ENCODE measurements around the gene GAS2. TPM values are rescaled to one million over a fixed set of nuclear protein-coding genes. Genes with fewer than 3 reads are reported as not detected.

Gene GAS2
- total RNA-seq, 2 donors from 2014 or later = 1.6 to 2.3 TPM

DNA sequence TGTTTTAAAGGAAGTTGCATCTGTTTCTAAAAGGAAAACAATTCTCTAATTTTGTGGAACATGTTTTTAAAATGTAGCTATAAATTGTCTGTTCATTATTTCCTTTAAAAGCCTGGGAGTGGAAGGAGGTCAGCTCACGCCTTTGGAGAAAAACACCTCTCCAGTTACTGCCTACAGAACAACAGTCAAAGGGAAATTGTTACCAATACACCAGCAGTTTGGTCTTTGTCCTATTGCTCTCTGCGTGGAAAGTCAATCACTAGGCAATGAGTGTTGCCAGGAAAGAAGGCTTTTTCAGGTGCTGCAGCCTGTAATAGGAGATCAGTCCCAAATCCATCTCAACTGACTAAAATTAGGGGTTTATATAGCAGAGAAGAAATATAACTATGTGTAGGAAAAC, 141.0 kb downstream of the GAS2 start:
- TF ChIP-seq CTCF (IDR thresholded peaks at IDR 0.05) = no peak
- intact Hi-C loops (cut with DNase I) = no loop called here
- no peaks in the 10 kb centered on the region for H3K27me3 ChIP-seq

DNA sequence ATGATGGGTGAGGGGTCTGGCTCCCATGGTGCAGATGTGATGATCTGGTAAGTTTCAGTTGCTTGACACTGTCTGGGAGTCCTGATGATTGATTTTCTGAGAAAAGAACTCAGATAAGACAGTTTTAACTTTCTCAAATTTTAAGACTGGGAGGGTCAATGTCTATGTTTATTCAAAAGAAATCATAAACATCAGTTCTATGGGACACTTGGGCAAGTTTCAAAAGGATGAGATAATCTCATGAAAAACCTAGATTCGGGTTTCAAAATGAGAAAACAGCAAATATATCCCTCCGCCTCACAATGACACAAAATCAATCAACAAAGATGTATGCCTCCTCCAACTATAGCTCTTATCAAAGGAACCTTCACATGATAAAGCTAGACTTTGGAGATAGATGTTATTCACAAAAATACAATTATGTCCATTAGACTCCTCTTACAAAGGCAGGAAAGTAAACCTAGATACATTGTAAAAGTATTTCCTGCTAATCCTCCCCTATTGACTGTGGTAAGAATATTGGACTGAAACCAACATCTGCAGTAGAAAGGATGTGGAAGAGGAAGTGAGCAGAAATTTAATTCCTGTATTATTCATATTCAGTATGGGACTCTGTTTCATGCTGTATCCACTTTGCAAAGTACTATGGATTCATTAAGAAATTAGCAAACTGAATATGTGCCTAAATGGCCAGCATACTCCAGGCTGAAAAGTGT, 141.6 kb downstream of the GAS2 start:
- no peak for DNase-seq
- TF ChIP-seq CTCF (IDR thresholded peaks at IDR 0.05) = no peak
- no peaks in the 10 kb centered on the region for H3K4me1 ChIP-seq
- intact Hi-C loops (cut with DNase I) = no loop called here
- H3K9ac ChIP-seq (ENCODE audit: low read depth in 2 of 2, low read length in 2 of 2) = no peak overlapping the region
- H3K4me3 ChIP-seq = no peak overlapping the region
- H3K27ac ChIP-seq = no peak overlapping the region
- no peaks in the 10 kb centered on the region for H3K9me3 ChIP-seq
- H3K27me3 ChIP-seq = no peaks in the 10 kb centered on the region
- no peaks in the 10 kb centered on the region for H3K36me3 ChIP-seq

More for the DNA sequence above, 141.0 kb downstream of the GAS2 start:
- H3K4me3 ChIP-seq = no peak overlapping the region
- no peaks in the 10 kb centered on the region for H3K9me3 ChIP-seq
- no peak overlapping the region for H3K27ac ChIP-seq
- H3K9ac ChIP-seq (ENCODE audit: low read depth in 2 of 2, low read length in 2 of 2) = no peak overlapping the region
- no peaks in the 10 kb centered on the region for H3K36me3 ChIP-seq
- DNase-seq = no peak
- H3K4me1 ChIP-seq = no peaks in the 10 kb centered on the region

DNA sequence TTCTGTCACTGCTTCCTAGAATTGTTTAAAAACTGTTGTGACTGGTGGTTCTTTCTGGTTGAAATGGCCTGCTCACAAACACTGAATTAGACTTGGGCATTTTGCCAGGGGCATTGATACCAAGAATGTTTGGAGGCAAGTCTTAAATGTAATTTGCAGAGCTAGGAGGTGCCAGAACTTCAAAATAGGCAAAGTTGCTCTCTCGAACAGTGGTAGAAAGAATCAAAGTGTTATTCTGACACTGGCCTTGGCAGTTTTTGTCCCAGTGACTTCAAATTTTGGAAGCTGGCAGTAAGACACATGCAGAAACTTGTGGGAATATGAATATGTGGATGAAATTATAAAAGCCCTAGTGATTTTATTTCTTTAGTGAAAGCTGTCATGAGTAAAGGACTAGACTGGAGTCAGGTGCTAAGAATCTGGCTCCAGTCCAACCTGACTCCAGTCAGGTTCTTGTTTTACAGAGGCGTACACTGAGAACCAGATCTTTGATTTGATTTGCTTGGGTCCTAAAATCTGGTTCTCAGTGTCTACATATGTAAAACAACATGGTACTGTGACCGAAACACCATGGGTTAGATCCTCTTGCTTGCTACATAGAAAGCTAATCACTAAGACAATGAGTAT, 142.3 kb downstream of the GAS2 start:
- no peak overlapping the region for H3K27ac ChIP-seq
- H3K36me3 ChIP-seq = no peaks in the 10 kb centered on the region
- no peaks in the 10 kb centered on the region for H3K9me3 ChIP-seq
- H3K4me3 ChIP-seq = no peak overlapping the region
- intact Hi-C loops (cut with DNase I) = no loop called here
- H3K9ac ChIP-seq (ENCODE audit: low read depth in 2 of 2, low read length in 2 of 2) = no peak overlapping the region
- DNase-seq = no peak
- no peaks in the 10 kb centered on the region for H3K4me1 ChIP-seq
- no peak for TF ChIP-seq CTCF (IDR thresholded peaks at IDR 0.05)
- H3K27me3 ChIP-seq = no peaks in the 10 kb centered on the region

DNA sequence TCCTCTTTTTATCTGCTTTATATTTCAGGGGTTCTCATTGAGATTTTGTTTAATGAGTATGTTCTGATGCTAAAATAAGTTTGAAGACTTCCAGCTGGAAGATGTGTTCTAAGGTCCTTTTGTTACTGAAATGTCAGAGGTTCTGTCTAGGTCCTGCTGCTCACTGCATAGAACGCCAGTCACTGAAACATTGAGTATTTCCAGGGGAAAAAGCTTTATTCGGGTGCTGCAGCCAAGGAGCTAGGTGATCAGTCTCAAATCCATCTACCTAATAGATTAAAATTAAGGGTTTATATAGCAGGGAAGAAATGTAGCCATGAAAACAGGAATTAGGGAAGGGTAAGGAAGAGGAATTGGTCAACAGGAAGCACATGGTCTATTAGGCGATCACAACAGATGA, 143.5 kb downstream of the GAS2 start:
- no peak for DNase-seq
- Histone ChIP-seq H3K4me1 (no peaks in the 10 kb centered on the region), H3K9ac (ENCODE audit: low read depth in 2 of 2, low read length in 2 of 2) (no peak overlapping the region), H3K27ac (no peak overlapping the region), H3K36me3 (no peaks in the 10 kb centered on the region), H3K9me3 (no peaks in the 10 kb centered on the region), H3K4me3 (no peak overlapping the region), H3K27me3 (no peaks in the 10 kb centered on the region)
- TF ChIP-seq CTCF (IDR thresholded peaks at IDR 0.05) = no peak
- intact Hi-C loops (cut with DNase I) = no loop called here

GRCh38 chr11:22822203-22822602, 155.8 kb downstream of the GAS2 start:
- no peaks in the 10 kb centered on the region for H3K9me3 ChIP-seq
- H3K4me1 ChIP-seq = no peaks in the 10 kb centered on the region
- no peak overlapping the region for H3K4me3 ChIP-seq
- H3K27ac ChIP-seq = no peak overlapping the region
- no peaks in the 10 kb centered on the region for H3K27me3 ChIP-seq
- no peak overlapping the region for H3K9ac ChIP-seq (ENCODE audit: low read depth in 2 of 2, low read length in 2 of 2)
- DNase-seq = no peak
- H3K36me3 ChIP-seq = no peaks in the 10 kb centered on the region
- TF ChIP-seq CTCF (IDR thresholded peaks at IDR 0.05) = no peak
- intact Hi-C loops (cut with DNase I) = no loop called here

All from colonic mucosa (tissue), 4 donors.